Mucosa of descending colon (tissue), 3 donors: ENCODE data around the gene BYSL. TPM values are rescaled to one million over a fixed set of nuclear protein-coding genes. Genes with fewer than 3 reads are reported as not detected.
A peak's percentile ranks its signal among the peaks of the same experiment; 100 is the strongest.

Experiments used
- ATAC-seq: fragments of 200-7000 bp; cut with Tn5 transposase; one replicate; pipeline ENCODE4 v1.9.1; 2020; ENCODE audit warnings: mild to moderate bottlenecking, moderate library complexity
- DNase-seq, 3 donors: peaks; one replicate each; pipeline ENCODE4 v3.0.0-alpha.2; 2020
- H3K36me3 ChIP-seq: fragments of 200-600 bp; one replicate; pipeline ENCODE4 v1.8.0; 2021; ENCODE audit warnings: low read depth, mild to moderate bottlenecking
- H3K4me1 ChIP-seq: fragments of 200-600 bp; one replicate; pipeline ENCODE4 v1.8.0; 2021; ENCODE audit warnings: low read depth, mild to moderate bottlenecking
- H3K4me3 ChIP-seq: fragments of 200-600 bp; one replicate; pipeline ENCODE4 v1.8.0; 2021; ENCODE audit warnings: mild to moderate bottlenecking
- H3K9me3 ChIP-seq: fragments of 200-600 bp; one replicate; pipeline ENCODE4 v1.8.0; 2021; ENCODE audit warnings: mild to moderate bottlenecking
- intact Hi-C, 2 donors: fragments of 100-400 bp; cut with DNase I in 1 of 2; cut with micrococcal nuclease in 1 of 2; formaldehyde crosslinking; loops; one replicate each; pipeline versions ENCODE4 v1.11.0 to v1.11.1; 2022; cut with DNase I, micrococcal nuclease
- total RNA-seq, 3 donors: library from RNA; stranded (reverse); fragmentation: NEBNext Ultra II Directional in 2 of 3; extraction: Animal tissue kit (Norgen Biotek cat#: 25700) in 2 of 3; gene quantifications; one replicate each; pipeline versions ENCODE4 v1.2.1 to v1.2.4, GENCODE V29; 2021 to 2023
- TF ChIP-seq, protein P1 (sequence below): fragments of 200-600 bp; IDR thresholded peaks from one replicate; pipeline ENCODE4 v1.8.0; 2022; ENCODE audit warnings: antibody characterized with exemption, mild to moderate bottlenecking
- donor health status: DM: no; HTN: no; CAD: no; lungs with moderate emphysema.
- donor health status: DM: no; HTN: no; CAD: no.
- donor health status: DM: no; HTN: yes; CAD: no.

BYSL gene
- total RNA-seq, 3 donors from 2014 or later = 7.5 to 10.5 (median 10.2) TPM

GRCh38 chr6:41921712-41921998, 356 bp downstream of the BYSL start:
- DNase-seq (no peak), ATAC-seq (peak; percentile 24)
- intact Hi-C loops = loop anchor here (10.0 kb wide), 1 partner anchor 127 kb away; no protein-coding TSS in a partner anchor
- Histone ChIP-seq H3K36me3 (no peaks in the 10 kb centered on the region), H3K9me3 (no peaks in the 10 kb centered on the region), H3K4me1 (peaks cover 22% of the 10 kb centered on the region), H3K4me3 (peak overlapping the region; percentile 67)
- TF ChIP-seq, protein P1, sequence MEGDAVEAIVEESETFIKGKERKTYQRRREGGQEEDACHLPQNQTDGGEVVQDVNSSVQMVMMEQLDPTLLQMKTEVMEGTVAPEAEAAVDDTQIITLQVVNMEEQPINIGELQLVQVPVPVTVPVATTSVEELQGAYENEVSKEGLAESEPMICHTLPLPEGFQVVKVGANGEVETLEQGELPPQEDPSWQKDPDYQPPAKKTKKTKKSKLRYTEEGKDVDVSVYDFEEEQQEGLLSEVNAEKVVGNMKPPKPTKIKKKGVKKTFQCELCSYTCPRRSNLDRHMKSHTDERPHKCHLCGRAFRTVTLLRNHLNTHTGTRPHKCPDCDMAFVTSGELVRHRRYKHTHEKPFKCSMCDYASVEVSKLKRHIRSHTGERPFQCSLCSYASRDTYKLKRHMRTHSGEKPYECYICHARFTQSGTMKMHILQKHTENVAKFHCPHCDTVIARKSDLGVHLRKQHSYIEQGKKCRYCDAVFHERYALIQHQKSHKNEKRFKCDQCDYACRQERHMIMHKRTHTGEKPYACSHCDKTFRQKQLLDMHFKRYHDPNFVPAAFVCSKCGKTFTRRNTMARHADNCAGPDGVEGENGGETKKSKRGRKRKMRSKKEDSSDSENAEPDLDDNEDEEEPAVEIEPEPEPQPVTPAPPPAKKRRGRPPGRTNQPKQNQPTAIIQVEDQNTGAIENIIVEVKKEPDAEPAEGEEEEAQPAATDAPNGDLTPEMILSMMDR = no peak

GRCh38 chr6:41922154-41922553, 855 bp downstream of the BYSL start:
- H3K4me3 ChIP-seq = peak overlapping the region; percentile 67
- H3K9me3 ChIP-seq = no peaks in the 10 kb centered on the region
- ATAC-seq = no peak
- H3K4me1 ChIP-seq = peaks cover 22% of the 10 kb centered on the region
- TF ChIP-seq, protein P1 = no peak
- intact Hi-C loops = loop anchor here (10.0 kb wide), 1 partner anchor 127 kb away; no protein-coding TSS in a partner anchor
- no peak for DNase-seq
- no peaks in the 10 kb centered on the region for H3K36me3 ChIP-seq

DNA sequence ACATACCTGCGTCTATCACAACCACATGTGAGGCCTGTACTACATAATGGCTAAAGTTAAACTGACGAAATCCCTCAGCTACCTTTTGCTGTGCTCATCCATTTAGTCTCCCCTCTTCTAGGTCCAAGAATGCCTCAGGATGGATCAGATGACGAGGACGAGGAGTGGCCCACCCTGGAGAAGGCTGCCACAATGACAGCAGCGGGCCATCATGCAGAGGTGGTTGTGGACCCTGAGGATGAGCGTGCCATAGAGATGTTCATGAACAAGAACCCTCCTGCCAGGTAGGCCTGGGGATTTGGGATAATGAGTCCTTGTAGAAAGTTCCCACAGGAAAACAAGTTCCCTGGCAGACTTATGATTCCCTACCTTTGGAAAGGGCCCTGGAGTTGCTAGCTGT, 6.0 kb downstream of the BYSL start:
- Histone ChIP-seq H3K4me3 (no peak overlapping the region), H3K36me3 (peaks cover 9% of the 10 kb centered on the region), H3K4me1 (peaks cover 6% of the 10 kb centered on the region), H3K9me3 (no peaks in the 10 kb centered on the region)
- DNase-seq (no peak), ATAC-seq (no peak)
- TF ChIP-seq, protein P1 = no peak
- intact Hi-C loops = loop anchor here (10.0 kb wide), 1 partner anchor 132 kb away; no protein-coding TSS in a partner anchor

DNA sequence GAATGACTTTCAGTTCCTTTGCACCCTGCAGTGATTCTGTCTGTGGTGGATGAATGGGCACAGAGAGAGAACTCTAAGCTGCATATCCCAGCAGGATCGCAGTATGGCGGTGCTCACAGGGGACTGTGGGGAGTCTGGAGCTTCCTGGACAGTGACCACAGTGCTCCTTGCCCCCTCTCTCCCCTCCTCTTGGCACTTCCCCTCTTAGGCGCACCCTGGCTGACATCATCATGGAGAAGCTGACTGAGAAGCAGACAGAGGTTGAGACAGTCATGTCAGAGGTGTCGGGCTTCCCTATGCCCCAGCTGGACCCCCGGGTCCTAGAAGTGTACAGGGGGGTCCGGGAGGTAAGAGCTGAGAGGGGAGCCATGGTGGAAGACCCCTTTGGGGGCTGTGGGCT, 8.6 kb downstream of the BYSL start:
- no peak for DNase-seq
- Histone ChIP-seq H3K36me3 (peaks cover 9% of the 10 kb centered on the region), H3K4me3 (no peak overlapping the region), H3K4me1 (no peaks in the 10 kb centered on the region), H3K9me3 (no peaks in the 10 kb centered on the region)
- TF ChIP-seq, protein P1 = no peak
- ATAC-seq = no peak
- intact Hi-C loops = loop anchor here (10.0 kb wide), 1 partner anchor 135 kb away; no protein-coding TSS in a partner anchor

- peaks cover 3% of the 10 kb centered on the region for H3K4me1 ChIP-seq
- intact Hi-C loops = no loop called here
- TF ChIP-seq, protein P1 = no peak
- no peak for ATAC-seq
- H3K36me3 ChIP-seq = peaks cover 14% of the 10 kb centered on the region
- H3K9me3 ChIP-seq = no peaks in the 10 kb centered on the region
- DNase-seq = no peak
- no peak overlapping the region for H3K4me3 ChIP-seq
These were observed 10.5 kb downstream of the BYSL start for GRCh38 chr6:41931792-41932191.

- Histone ChIP-seq H3K36me3 (peaks cover 14% of the 10 kb centered on the region), H3K4me1 (peaks cover 3% of the 10 kb centered on the region), H3K4me3 (no peak overlapping the region), H3K9me3 (no peaks in the 10 kb centered on the region)
- TF ChIP-seq, protein P1 = no peak
- intact Hi-C loops = no loop called here
- no peak for ATAC-seq
- no peak for DNase-seq
These were observed 11.1 kb downstream of the BYSL start for GRCh38 chr6:41932378-41932777.
